ENCODE results near the gene PNLIPRP2.

PNLIPRP2 gene

GRCh38 chr10:116665541-116666125, 44.9 kb downstream of the PNLIPRP2 start:
- no peak for DNase-seq (ENCODE audit: low read depth in 1 of 2, low spot score in 1 of 2)
- no peaks in the 10 kb centered on the region for H3K27me3 ChIP-seq (ENCODE audit: insufficient read depth, poor library complexity, severe bottlenecking)
- TF ChIP-seq GABPA (IDR thresholded peaks at IDR 0.05; ENCODE audit: low read depth) (no peak), POLR2AphosphoS5 (IDR thresholded peaks at IDR 0.05; ENCODE audit: low read depth) (no peak)
- TF ChIP-seq, protein P1, sequence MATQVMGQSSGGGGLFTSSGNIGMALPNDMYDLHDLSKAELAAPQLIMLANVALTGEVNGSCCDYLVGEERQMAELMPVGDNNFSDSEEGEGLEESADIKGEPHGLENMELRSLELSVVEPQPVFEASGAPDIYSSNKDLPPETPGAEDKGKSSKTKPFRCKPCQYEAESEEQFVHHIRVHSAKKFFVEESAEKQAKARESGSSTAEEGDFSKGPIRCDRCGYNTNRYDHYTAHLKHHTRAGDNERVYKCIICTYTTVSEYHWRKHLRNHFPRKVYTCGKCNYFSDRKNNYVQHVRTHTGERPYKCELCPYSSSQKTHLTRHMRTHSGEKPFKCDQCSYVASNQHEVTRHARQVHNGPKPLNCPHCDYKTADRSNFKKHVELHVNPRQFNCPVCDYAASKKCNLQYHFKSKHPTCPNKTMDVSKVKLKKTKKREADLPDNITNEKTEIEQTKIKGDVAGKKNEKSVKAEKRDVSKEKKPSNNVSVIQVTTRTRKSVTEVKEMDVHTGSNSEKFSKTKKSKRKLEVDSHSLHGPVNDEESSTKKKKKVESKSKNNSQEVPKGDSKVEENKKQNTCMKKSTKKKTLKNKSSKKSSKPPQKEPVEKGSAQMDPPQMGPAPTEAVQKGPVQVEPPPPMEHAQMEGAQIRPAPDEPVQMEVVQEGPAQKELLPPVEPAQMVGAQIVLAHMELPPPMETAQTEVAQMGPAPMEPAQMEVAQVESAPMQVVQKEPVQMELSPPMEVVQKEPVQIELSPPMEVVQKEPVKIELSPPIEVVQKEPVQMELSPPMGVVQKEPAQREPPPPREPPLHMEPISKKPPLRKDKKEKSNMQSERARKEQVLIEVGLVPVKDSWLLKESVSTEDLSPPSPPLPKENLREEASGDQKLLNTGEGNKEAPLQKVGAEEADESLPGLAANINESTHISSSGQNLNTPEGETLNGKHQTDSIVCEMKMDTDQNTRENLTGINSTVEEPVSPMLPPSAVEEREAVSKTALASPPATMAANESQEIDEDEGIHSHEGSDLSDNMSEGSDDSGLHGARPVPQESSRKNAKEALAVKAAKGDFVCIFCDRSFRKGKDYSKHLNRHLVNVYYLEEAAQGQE (IDR thresholded peaks at IDR 0.05; ENCODE audit: insufficient replicate concordance, low read depth) = no peak
- H3K4me3 ChIP-seq (replicated peaks; ENCODE audit: insufficient read depth, low read length) = no peak overlapping the region
- H3K27ac ChIP-seq (replicated peaks) = no peak overlapping the region

- no peak overlapping the region for H3K4me3 ChIP-seq (replicated peaks; ENCODE audit: insufficient read depth, low read length)
- no peak overlapping the region for H3K27ac ChIP-seq (replicated peaks)
- no peak for TF ChIP-seq GABPA (IDR thresholded peaks at IDR 0.05; ENCODE audit: low read depth)
- TF ChIP-seq SPI1 (IDR thresholded peaks at IDR 0.05; ENCODE audit: borderline replicate concordance, low read depth) = no peak
- TF ChIP-seq, protein P2, sequence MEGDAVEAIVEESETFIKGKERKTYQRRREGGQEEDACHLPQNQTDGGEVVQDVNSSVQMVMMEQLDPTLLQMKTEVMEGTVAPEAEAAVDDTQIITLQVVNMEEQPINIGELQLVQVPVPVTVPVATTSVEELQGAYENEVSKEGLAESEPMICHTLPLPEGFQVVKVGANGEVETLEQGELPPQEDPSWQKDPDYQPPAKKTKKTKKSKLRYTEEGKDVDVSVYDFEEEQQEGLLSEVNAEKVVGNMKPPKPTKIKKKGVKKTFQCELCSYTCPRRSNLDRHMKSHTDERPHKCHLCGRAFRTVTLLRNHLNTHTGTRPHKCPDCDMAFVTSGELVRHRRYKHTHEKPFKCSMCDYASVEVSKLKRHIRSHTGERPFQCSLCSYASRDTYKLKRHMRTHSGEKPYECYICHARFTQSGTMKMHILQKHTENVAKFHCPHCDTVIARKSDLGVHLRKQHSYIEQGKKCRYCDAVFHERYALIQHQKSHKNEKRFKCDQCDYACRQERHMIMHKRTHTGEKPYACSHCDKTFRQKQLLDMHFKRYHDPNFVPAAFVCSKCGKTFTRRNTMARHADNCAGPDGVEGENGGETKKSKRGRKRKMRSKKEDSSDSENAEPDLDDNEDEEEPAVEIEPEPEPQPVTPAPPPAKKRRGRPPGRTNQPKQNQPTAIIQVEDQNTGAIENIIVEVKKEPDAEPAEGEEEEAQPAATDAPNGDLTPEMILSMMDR (IDR thresholded peaks at IDR 0.05; ENCODE audit: insufficient read depth, low read length) = no peak
- TF ChIP-seq, protein P1 (IDR thresholded peaks at IDR 0.05; ENCODE audit: insufficient replicate concordance, low read depth) = no peak
- no peak for TF ChIP-seq POLR2AphosphoS5 (IDR thresholded peaks at IDR 0.05; ENCODE audit: low read depth)
- no peaks in the 10 kb centered on the region for H3K27me3 ChIP-seq (ENCODE audit: insufficient read depth, poor library complexity, severe bottlenecking)
- no peak for DNase-seq (ENCODE audit: low read depth in 1 of 2, low spot score in 1 of 2)
Measured at GRCh38 chr10:116667484-116667883, 46.7 kb downstream of the PNLIPRP2 start.

GRCh38 chr10:116668018-116668417, 47.3 kb downstream of the PNLIPRP2 start:
- no peak for DNase-seq (ENCODE audit: low read depth in 1 of 2, low spot score in 1 of 2)
- H3K4me3 ChIP-seq (replicated peaks; ENCODE audit: insufficient read depth, low read length) = no peak overlapping the region
- H3K27ac ChIP-seq (replicated peaks) = no peak overlapping the region
- TF ChIP-seq GABPA (IDR thresholded peaks at IDR 0.05; ENCODE audit: low read depth) = no peak
- TF ChIP-seq, protein P2 (IDR thresholded peaks at IDR 0.05; ENCODE audit: insufficient read depth, low read length) = no peak
- TF ChIP-seq POLR2AphosphoS5 (IDR thresholded peaks at IDR 0.05; ENCODE audit: low read depth) = no peak
- TF ChIP-seq, protein P1 (IDR thresholded peaks at IDR 0.05; ENCODE audit: insufficient replicate concordance, low read depth) = no peak
- no peak for TF ChIP-seq SPI1 (IDR thresholded peaks at IDR 0.05; ENCODE audit: borderline replicate concordance, low read depth)
- no peaks in the 10 kb centered on the region for H3K27me3 ChIP-seq (ENCODE audit: insufficient read depth, poor library complexity, severe bottlenecking)

Data from HL-60 (cell line).